ENCODE results near the gene HAGH. TPM values are rescaled to one million over a fixed set of nuclear protein-coding genes. Genes with fewer than 3 reads are reported as not detected.

The HAGH gene
- polyA plus RNA-seq, 1 donor (not counting 4 experiments of a cell fraction or from before 2014, with no cell fraction given) = 17.7 TPM

GRCh38 chr16:1762196-1762878 lies 64.3 kb downstream of the HAGH start:
- H3K4me3 ChIP-seq (ENCODE audit: control insufficient read depth in 2 of 3, extremely low read depth in 1 of 3, insufficient read depth in 2 of 3, low read depth in 1 of 3, low read length in 3 of 3) = no peak overlapping the region
- FAIRE-seq (no peak), DNase-seq (ENCODE audit: low read depth, low spot score) (no peak)
- H3K9me3 ChIP-seq (ENCODE audit: control insufficient read depth, low read depth, low read length) = no peaks in the 10 kb centered on the region
- no peak overlapping the region for H3K9ac ChIP-seq (ENCODE audit: control insufficient read depth, extremely low read depth, insufficient read depth, low read length)
- no peak overlapping the region for H3K4me2 ChIP-seq (ENCODE audit: control insufficient read depth, extremely low read depth, insufficient read depth, low read depth, low read length)
- TF ChIP-seq EZH2 (IDR thresholded peaks at IDR 0.05; ENCODE audit: low read length) (no peak), CTCF (optimal IDR thresholded peaks at IDR 0.05 in 1 of 3, IDR thresholded peaks at IDR 0.05 in 1 of 3, conservative IDR thresholded peaks at IDR 0.05 in 1 of 3; ENCODE audit: extremely low read depth in 1 of 3, insufficient read depth in 2 of 3, low read length in 3 of 3) (no peak)
- no peaks in the 10 kb centered on the region for H3K27me3 ChIP-seq (ENCODE audit: control insufficient read depth, extremely low read depth, insufficient read depth, low read length)
- H2AFZ ChIP-seq (ENCODE audit: control insufficient read depth, low read length) = no peak overlapping the region
- H3K79me2 ChIP-seq (ENCODE audit: control insufficient read depth, insufficient read depth, low read length) = no peaks in the 10 kb centered on the region
- no peak overlapping the region for H3K27ac ChIP-seq (ENCODE audit: control insufficient read depth, insufficient read depth, low read length)
- no peaks in the 10 kb centered on the region for H3K9me1 ChIP-seq (ENCODE audit: control insufficient read depth, extremely low read depth, insufficient read depth, low read length)
- dilution Hi-C loops (cut with MboI; ENCODE audit: extremely low pct_ligation_motif_present, low sequenced_read_pairs) = no loop called here
- peaks cover 3% of the 10 kb centered on the region for H3K4me1 ChIP-seq (ENCODE audit: control insufficient read depth, extremely low read depth, insufficient read depth, low read length)
- H3K36me3 ChIP-seq (ENCODE audit: control insufficient read depth in 2 of 2, extremely low read depth in 1 of 2, insufficient read depth in 2 of 2, low read length in 2 of 2) = peaks cover 17 to 32% of the 10 kb centered on the region in 2 experiments
- no peaks in the 10 kb centered on the region for H4K20me1 ChIP-seq (ENCODE audit: control insufficient read depth, extremely low read depth, insufficient read depth, low read length)

- Histone ChIP-seq H3K27me3 (ENCODE audit: control insufficient read depth, extremely low read depth, insufficient read depth, low read length) (no peaks in the 10 kb centered on the region), H3K4me1 (ENCODE audit: control insufficient read depth, extremely low read depth, insufficient read depth, low read length) (peaks cover 3% of the 10 kb centered on the region), H3K36me3 (ENCODE audit: control insufficient read depth in 2 of 2, extremely low read depth in 1 of 2, insufficient read depth in 2 of 2, low read length in 2 of 2) (peaks cover 17 to 31% of the 10 kb centered on the region in 2 experiments), H3K9me3 (ENCODE audit: control insufficient read depth, low read depth, low read length) (no peaks in the 10 kb centered on the region), H2AFZ (ENCODE audit: control insufficient read depth, low read length) (no peak overlapping the region), H3K27ac (ENCODE audit: control insufficient read depth, insufficient read depth, low read length) (no peak overlapping the region), H3K79me2 (ENCODE audit: control insufficient read depth, insufficient read depth, low read length) (no peaks in the 10 kb centered on the region), H3K9me1 (ENCODE audit: control insufficient read depth, extremely low read depth, insufficient read depth, low read length) (no peaks in the 10 kb centered on the region), H3K9ac (ENCODE audit: control insufficient read depth, extremely low read depth, insufficient read depth, low read length) (no peak overlapping the region), H3K4me2 (ENCODE audit: control insufficient read depth, extremely low read depth, insufficient read depth, low read depth, low read length) (no peak overlapping the region), H3K4me3 (ENCODE audit: control insufficient read depth in 2 of 3, extremely low read depth in 1 of 3, insufficient read depth in 2 of 3, low read depth in 1 of 3, low read length in 3 of 3) (no peak overlapping the region), H4K20me1 (ENCODE audit: control insufficient read depth, extremely low read depth, insufficient read depth, low read length) (no peaks in the 10 kb centered on the region)
- TF ChIP-seq EZH2 (IDR thresholded peaks at IDR 0.05; ENCODE audit: low read length) (no peak), CTCF (optimal IDR thresholded peaks at IDR 0.05 in 1 of 3, IDR thresholded peaks at IDR 0.05 in 1 of 3, conservative IDR thresholded peaks at IDR 0.05 in 1 of 3; ENCODE audit: extremely low read depth in 1 of 3, insufficient read depth in 2 of 3, low read length in 3 of 3) (no peak)
- dilution Hi-C loops (cut with MboI; ENCODE audit: extremely low pct_ligation_motif_present, low sequenced_read_pairs) = no loop called here
- no peak for FAIRE-seq
- DNase-seq (ENCODE audit: low read depth, low spot score) = no peak
Observed at GRCh38 chr16:1761751-1762150, 64.9 kb downstream of the HAGH start.
